ENCODE measurements around the gene CENPM.
A peak's percentile ranks its signal among the peaks of the same experiment; 100 is the strongest.

Gene CENPM, protein sequence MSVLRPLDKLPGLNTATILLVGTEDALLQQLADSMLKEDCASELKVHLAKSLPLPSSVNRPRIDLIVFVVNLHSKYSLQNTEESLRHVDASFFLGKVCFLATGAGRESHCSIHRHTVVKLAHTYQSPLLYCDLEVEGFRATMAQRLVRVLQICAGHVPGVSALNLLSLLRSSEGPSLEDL

DNA sequence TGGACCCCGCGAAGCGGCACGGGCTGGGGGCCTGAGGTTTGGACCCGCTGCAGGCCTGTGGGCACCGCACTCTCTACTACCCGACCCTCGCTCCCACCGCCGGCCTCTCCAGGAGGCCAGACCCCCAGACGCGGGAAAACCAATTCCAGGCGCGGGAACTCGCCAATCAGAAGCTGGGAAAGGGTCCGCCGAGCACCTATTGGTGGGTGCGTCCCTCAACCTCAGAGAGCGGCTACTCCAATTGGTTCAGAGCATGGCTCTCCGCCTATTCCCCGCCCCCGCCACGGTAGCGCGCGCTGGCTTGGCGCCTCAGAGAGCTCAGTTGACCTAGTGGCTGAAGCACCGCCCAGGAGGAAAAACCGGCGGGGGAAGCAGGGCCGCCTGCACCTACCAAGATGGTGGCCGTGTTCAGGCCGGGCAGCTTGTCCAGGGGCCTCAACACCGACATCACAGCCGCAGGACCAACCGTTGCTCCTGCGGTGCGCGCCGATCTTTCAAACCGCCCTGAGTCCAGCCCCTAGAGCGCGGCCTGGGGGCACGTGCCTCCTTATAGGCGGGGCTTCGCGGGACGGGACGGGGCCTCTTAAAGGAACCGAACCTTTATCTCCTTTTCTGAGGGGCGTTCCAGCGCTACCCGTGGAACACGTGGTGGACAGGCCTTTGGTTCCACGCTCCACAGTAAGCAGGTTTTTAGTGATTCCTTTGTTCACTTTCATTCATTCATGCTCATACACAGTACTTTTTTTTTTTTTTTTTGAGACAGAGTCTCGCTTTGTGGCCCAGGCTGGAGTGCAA lies at the start of gene CENPM:
Gene CENPM, minus strand, starts transcription at position 524 of the 795 bp plus-strand sequence. Its CDS starts 76 bp downstream, at position 448.
- DNase-seq = peak; percentile 95

DNA sequence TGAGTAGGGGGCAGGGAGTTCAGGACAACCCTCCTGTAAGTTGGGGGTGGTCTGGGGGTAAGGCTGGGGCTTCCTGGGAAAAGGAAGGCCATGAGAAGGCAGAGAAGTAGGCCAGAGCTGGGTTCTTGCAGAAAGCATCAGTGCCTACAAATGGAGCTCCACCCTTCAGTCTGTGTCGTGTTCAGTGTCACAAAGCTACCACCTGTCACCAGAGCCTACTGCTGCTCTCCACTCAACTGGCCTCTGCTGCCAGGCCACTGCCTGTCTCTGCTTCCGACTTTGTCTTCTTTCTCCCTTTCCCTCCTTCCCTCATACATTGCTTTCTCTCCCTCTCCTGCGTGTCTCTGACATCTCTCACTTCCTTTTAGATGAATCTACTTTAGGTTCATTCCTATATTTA lies 48.3 kb upstream of the CENPM start:
- no peak for DNase-seq

DNA sequence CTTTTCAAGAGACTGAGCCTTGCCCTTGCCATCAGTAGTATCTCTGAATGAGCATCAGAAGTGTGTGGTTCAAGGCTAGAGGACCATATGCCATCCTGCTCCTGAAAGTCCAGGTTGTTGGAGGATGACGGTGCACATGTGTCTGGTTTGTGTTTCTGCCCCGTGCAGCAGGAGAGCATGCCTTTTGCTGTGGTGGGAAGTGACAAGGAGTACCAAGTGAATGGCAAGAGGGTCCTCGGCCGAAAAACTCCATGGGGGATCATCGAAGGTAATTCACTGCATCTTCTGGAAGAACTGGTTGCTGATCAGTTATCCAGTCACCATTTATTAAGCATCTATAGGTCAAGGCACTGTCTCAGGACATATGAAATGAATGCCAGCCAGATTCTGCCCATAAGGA lies 45.5 kb upstream of the CENPM start:
- no peak for DNase-seq

DNA sequence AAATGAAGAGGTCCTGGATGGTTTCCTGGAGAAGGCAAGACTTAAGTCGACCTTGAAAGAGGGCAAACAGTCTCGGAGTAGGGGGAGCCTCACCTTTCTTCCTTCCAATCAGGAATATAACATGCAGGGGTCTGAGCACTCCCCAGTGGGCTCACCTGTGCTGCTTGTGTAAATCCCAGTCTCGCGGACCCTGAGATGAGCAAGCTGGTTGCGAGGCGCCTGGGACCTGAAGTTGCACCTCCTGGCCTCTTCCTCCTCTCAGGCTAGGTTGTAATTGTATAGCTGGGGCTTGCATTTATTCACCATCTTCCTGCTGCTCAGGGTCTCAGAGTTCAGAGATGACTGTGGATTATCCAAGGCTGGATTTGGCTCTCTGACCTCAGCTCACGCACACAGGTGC lies 44.2 kb upstream of the CENPM start:
- DNase-seq = no peak

DNA sequence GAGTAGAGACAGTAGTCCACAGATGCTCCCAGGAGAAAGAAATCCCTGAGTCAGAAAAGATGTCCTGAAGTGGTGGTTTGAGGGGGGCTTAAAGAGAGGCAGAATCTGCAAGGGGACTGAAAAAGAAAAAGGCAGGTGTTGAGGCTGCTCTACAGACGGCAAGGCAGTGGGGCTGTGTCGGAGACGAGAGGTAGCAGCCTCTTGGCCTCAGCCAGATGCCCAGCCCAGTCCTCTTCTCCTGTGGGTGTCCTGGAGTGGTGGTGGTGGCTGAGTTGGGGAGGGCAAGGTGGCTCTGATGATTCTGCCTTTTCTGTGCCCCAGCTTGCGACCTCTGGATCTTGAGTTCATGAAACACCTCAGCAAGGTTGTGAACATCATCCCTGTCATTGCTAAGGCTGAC lies 42.3 kb upstream of the CENPM start:
- no peak for DNase-seq

DNA sequence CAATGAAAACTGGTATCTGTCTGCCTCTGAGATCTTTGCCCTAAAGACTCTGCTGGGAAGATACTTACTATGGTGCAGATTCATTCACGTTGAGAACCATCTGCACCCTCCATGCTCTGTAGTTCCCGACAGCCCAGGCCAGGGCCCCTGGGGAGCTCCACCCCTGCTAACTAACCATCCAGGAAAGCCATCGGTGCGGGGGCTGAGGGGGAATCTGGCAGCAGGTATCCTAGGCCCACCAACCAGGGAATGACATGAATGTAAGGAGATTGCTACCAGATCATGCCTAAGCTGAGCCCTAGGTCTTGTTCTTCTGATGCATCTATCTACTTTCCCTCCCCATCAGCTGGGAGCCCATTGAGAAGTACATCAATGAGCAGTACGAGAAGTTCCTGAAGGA lies 40.3 kb upstream of the CENPM start:
- no peak for DNase-seq

DNA sequence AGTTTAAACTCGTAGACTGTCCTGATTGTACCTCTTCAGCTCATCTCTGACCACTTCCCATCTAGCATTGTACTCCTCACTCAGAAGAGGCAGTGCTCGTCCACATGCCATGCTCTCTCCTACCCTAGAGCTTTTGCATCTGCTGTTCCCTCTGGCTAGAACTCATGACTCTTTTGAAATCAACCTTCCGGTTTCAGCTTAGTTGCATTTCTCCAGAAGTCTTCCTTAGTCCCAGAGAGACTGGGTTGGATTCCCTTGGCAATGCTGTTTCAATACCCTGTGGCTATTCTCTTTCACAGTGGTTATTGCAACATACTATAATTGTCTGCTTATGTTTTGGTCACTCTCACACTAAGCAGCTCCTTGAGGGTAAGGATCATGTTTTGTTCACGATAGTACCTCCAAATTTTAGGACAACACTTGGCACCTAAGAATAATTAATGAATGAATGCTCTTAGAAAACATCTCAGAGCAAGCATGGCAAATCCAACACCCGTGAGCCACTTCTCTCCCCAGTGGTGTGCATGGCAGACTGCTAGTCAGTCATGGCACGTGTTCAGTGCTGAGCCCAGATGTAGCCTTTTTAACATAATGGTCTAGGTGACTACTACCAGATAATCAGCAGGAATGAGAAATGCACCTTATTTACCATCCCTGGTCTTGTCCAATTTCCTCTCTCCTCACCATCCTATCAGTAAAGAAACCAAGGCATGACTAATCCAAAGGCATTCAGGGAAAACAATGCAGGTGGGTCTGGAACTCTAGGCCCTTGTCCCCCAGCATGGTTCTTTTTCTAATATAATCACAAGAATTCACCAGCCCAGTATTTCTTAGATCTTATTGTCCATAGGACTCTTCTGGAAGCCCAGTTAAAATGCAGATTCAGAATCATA lies 36.8 kb upstream of the CENPM start:
- no peak for DNase-seq

DNA sequence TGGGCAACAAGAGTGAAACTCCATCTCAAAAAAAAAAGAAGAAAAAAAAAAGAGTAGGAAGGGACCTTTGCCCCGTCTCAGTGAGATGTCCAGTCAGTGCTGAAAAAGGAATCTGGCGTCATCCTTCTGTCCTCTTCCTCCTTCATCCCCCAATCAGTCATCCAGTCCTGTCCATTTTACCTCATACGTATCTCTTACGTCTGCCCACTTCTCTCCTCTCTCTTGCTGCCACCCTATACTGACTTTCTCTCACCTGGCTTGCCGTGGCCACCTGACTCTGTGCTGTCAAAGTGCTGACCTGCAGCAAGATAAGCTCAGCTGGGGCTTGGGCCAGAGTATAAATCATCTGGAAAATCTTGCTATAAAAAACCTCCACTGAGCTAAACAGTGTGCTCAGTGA lies 35.9 kb upstream of the CENPM start:
- DNase-seq = no peak

DNA sequence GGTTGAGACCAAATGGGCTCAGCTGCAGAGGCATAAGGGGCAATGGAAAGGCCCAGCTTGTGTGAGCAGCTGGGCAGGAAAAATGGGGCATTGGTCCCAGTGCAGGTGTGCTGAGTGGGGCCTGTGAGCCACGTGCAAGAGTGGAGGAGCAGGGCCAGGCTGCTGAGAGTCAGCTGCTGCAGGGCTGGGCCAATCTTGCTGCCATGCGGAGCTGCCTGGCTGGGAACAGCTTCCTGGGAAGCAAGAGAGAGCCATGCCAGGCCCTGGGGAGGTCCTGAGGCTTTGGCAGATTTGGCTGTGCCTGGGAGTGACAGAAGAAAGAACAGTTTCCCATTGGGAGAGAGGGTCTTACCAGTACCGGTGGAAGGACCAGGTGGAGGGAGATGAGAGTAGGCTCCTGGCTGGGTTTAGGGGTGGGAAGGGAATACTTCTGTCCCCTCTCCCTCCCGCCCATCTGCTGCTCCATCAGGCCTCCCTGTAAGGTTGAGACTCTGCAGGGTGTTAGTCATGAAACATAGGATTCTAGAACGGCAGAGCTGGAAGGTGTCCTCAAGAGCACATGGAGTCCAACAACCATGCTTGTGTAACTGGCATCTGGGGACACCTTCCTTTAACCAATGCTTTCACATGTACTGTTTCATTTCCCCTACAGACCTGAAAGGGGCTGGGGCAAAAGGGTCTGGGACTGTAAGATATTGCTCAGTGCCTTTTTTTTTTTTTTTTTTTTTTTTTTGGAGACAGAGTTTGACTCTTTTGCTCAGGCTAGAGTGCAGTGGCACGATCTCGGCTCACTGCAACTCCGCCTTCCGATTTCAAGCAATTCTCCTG lies 32.7 kb upstream of the CENPM start:
- DNase-seq = no peak

DNA sequence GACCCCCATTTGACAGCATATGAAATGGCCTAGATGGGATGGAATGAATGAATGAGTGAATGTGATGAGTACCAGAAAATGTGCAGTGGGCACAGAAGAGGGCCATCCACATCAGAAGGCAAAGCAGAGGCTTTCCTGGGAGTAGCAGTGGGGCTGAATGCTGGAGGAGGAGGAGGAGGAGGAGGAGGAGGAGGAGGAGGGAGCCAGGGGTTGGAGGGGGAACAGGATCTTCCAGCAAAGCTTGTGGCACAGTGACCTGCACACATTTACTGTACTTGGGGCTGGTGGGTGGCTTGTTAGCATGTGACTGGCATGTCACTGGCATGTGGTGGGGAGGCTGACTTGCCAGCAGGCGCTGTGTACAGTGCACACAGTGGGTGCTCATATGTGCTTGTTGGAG lies 31.8 kb upstream of the CENPM start:
- DNase-seq = no peak

DNA sequence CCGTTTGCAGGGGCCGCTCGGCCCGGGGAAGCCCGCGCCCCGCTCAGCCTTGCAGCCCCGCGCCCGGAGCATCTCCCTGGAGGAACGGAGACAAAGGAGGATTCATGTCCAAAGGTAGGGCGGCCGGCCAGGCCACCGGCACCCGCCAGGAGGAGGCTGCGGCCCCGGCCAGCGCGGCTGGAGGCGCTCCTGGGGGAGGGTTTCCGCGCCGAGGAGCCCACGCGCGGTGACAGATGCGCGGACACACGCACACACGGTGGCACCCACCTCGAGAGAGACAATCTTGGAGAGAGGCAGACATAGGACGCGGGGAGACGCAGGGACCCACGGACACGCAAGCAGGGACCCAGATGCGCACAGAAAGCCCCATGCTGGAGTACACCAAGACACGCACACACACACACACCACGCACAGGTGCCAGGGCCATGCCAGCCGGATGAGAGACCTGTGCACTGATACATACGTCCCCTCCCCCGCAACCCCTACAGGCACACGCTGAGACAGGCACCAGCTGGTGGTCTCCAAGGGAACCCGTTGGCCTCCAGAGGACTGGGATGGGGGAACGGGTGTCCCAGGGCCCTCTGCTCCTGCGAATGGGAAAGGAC lies 30.1 kb upstream of the CENPM start:
- DNase-seq = no peak

DNA sequence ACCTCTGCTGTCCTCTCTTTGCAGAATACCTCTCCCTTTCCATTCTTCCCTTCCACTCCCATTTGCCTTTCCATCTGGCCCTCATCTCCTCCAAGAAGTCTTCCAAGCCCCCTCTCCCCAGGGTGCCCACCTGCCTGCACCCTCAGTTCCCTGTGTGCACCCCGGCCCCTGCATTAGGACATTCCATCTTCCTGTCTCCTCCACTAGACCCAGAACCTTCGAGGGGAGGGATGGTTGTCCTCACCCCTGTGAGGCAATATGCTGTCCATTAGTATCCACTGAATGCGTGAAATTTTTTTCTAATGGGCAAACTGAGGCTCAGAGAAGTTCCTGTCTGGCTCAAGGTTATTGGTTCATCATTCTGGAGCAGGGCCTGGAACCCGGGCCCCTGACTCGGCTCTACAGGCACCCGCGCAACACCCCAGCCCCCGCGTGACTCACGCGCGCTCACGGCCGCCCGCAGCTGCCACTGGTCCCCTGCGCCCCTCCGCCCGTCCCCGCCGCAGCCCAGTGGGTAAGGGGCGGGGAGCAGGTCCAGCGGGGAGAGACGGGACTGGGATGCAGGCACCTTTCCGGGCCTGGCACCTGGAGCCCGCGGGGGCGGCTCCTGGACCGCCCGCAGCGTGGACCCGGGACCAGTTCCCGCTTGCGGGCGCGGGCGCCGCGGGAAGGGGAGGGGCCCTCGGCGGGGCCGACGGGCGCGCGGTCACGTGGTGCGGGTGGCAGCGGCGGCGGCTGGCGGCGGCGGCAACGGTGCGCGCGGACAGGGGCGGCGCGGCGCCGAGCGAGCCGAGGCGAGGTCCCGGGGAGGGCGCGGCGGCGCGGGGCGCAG lies 29.3 kb upstream of the CENPM start:
- DNase-seq = no peak

DNA sequence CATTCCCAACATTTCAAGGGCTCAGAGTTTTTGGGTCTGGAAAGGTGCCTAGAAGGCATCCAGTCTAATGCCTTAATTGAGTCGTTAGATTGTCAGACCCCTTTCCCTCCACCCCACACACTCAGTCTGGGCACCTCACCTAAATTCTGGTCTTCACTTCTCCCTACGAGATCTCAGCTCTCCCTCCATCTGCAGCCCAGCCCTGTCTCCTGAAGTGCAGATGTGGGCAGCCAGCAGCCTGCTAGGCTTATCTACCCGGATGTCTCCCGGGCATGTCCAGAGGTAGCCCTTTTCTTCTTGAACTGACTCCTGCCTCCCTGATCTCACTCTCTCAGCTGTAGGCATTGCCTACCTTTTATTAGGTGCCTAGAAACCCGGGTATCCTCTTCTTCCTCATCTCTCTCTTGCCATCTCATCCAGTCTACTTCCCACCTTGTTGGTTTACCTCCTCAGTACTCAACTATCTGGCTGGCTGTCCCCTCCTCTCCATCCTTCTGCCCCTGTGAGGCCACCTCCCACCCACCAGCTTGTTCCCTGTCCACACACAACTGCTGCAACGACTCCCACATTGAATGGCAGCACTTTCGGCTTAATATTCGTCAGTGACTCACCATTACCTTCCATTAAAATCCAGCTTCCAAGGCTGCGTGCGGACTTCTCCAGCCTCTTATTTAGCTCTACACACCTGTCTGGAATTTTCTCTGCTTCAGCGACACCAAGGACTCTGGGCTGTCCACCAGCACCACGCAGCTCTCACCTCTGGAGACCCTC lies 28.5 kb upstream of the CENPM start:
- DNase-seq = no peak

DNA sequence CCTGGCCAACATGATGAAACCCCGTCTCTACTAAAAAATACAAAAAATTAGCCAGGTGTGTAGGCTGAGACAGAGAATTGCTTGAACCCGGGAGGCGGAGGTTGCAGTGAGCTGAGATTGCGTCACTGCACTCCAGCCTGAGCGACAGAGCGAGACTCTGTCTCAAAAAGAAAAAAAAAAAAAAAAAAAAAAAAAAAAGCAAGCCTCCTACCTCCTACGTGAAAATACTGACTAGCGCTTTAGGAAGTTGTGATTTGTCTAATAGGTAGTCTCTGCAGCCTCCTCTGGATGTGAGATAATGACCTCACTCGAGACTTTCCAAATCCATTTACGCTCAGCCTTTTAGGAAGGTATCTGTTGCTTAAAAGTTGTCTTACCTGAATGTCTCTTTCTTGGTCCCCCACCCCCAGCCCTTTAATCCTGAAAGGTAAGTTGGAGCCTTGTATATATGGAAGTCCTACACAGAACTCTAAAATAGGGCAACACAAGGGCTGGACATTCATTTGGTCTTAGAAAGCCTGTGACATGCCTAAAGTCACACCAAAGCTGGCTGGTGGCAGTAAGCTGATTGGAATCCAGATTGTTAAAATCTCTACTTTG lies 27.8 kb upstream of the CENPM start:
- no peak for DNase-seq

DNA sequence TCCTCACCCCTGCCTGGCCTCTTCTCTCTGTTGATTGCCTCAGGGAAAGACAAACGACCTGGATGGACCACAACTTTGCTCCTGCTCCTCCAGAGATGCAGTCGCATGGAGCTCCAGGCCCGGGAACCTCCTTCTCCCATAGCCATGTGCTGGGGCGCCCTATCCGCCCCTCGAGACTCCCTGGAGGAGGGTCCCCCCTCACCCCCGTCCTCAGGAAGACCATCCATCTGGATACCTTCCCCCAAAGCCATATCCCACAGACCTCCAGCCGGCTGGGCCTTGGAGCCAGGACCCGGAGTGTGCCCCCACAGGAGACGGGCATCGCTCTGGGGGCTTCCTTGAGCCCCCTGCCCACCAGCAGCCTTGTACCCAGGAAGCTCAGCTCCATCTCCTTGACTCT lies 24.5 kb upstream of the CENPM start:
- no peak for DNase-seq

DNA sequence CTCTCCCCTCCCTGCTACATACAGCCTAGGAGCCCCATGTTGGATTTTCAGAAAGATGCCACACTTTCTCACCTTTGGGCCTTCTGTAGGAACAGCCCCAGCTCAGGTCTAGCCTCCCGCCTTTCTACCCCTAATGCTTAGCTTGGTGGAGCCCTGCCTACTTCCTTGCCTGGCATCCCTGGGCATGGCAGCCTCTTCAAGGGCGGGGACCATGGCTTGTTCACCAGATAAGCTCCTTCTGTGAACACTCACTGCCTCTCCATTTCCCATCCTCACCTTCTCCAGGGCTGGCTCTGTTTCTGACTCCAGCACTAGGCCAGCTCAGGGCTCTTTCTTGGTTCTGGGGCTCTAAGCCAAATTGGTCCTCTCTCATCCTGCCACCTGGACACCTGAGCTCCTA lies 23.6 kb upstream of the CENPM start:
- DNase-seq = no peak

DNA sequence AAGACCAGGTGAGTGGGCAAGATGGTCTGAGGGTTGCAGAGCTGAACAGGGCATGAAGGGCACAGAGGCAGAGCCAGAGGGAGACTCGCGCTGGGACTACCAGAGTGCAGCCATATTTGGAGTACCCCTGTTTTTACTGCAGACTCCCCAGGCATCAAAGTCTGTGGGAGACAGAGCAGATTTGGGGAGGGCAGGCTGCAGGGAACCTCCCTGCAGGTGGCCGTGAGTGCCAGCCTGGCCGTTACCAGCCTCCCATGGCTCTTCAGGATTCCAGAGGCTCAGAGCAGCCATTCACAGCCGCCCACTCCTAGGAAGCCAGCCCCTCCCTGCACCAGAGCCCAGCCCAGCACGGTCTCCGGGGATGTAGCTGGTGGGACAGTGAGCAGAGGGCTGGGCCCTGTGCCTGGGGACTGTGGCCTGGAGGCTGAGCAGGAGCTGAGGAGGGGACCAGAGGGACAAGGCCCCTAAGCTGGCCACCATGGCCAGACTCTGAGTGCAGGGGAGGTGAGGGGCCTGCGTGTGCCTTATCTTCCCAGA lies 22.2 kb upstream of the CENPM start, which contains the start of gene SEPTIN3:
Gene SEPTIN3, plus strand, starts transcription at position 334 of the 537 bp plus-strand sequence. CDS start 2,050 bp downstream, outside the sequence.
- no peak for DNase-seq

DNA sequence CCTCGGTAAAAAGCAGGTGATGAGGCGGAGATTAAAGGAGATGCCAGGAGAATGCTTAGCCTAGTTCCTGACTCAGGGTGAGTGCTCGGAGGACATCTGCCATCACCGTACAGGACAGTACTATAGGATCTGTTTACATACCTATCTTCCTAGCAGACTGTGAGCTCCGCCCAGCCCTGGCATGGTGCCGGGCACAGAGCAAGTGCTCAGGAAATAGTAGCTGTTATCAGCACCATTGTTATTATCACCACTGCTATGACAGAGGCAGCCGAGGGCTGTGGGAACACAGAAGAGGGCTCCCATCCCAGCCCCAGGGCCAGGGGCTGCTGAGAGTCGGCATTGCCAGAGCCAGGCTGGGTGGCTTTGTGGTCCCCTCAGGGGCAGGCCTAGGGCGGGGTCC lies 21.6 kb upstream of the CENPM start:
- DNase-seq = peak; percentile 71

DNA sequence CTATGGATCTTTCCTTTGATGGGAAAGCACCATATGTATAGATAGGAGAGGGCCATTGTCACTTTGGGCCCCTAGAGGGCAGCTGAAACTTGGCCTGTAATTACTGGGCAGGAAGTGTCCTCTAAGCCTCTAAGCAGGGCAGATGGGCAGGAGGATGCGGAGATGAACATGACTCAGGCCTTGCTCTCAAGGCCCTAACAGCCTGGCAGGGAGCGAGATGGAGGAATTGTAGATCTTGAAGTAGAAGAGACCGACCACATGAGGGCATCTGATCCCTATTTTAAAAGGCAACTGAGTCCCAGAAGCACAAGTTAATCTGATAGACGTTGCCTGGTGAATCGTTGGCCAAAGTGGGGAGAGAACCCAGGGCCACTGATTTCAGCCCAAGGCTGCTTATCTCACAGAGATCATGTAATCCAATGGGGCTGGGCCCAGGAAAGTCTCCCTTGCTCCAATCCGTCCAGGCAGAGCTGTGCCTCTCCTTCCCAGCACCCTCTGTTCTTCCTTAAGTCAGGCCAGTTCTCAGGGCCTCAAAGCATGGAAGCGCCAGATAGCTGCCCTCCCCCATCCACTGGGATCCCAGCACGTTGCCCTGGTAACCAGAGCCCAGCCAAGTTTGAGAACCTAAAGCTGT lies 19.8 kb upstream of the CENPM start:
- peak; percentile 74 for DNase-seq
